Measurements from ENCODE around the gene EIF2A. TPM values are rescaled to one million over a fixed set of nuclear protein-coding genes. Genes with fewer than 3 reads are reported as not detected.

EIF2A gene
- total and polyA plus RNA-seq, 2 donors (not counting 1 experiment from before 2014, with no cell fraction given), result 128 to 167 TPM

DNA sequence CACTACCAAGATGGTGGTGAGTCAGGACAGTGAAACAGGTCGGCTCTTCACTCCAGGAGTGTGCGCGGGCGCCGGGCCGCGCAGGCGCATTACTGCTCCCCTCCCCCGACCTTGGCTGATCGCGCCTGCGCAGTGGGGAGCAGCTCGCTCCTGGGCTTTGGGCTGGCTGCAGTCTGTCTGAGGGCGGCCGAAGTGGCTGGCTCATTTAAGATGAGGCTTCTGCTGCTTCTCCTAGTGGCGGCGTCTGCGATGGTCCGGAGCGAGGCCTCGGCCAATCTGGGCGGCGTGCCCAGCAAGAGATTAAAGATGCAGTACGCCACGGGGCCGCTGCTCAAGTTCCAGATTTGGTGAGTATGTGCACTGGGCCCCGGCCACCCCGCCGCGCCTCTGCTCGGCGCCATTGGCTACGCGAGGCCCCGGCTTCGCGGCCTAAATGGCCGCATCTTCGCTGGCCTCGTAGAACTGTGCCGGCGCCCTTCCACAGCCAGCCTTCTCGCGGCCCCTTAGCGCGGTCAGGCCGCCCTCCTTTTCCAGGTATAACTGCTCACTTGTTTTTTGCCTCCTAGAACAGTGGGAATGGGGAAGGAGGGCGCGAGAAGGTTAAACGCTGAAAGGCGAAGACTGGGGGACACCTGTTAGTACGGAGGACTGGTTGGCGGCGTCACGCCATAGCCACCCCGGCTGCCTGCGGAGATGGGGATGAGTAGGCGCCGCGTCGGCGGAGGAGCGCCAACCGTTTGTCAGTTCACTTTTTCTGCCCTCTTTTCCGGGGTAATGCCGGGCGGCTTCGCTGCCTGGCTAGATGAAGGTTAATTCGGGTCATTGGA lies 56.8 kb downstream of the EIF2A start, which contains the start of gene SELENOT:
TSS of gene SELENOT (plus strand) at position 169 of the 827 bp plus-strand sequence. CDS start at position 211, 42 bp downstream.
- DNase-seq (ENCODE audit: low read depth in 2 of 2), result peak; percentile 93 to 97
- H3K4me2 ChIP-seq (ENCODE audit: extremely low read depth, insufficient read depth, low read length), result peak within 1 kb of the TSS; percentile 96
- H2AFZ ChIP-seq (ENCODE audit: low read length), result peak within 1 kb of the TSS; percentile 95
- H3K27me3 ChIP-seq (ENCODE audit: control insufficient read depth, insufficient read depth, low read length), result no peaks in the 10 kb centered on the region
- peak within 1 kb of the TSS; percentile 92 for H3K9ac ChIP-seq (ENCODE audit: insufficient read depth, low read length)
- peaks cover 8% of the 10 kb centered on the region for H3K4me1 ChIP-seq (ENCODE audit: control insufficient read depth, extremely low read depth, insufficient read depth, low read length)
- peaks cover 56% of the 10 kb centered on the region for H3K79me2 ChIP-seq (ENCODE audit: control insufficient read depth, insufficient read depth, low read length)
- H3K9me3 ChIP-seq (ENCODE audit: control insufficient read depth, insufficient read depth, low read depth, low read length), result no peaks in the 10 kb centered on the region
- H4K20me1 ChIP-seq (ENCODE audit: control insufficient read depth, extremely low read depth, insufficient read depth, low read length), result no peaks in the 10 kb centered on the region
- peaks cover 1% of the 10 kb centered on the region for H3K36me3 ChIP-seq (ENCODE audit: control insufficient read depth, insufficient read depth, low read length)
- peak within 1 kb of the TSS; percentile 94 for H3K27ac ChIP-seq (ENCODE audit: insufficient read depth, low read length)
- TF ChIP-seq EZH2 (IDR thresholded peaks at IDR 0.05; ENCODE audit: low read length, missing control alignments), result no peak
- TF ChIP-seq, protein P1, sequence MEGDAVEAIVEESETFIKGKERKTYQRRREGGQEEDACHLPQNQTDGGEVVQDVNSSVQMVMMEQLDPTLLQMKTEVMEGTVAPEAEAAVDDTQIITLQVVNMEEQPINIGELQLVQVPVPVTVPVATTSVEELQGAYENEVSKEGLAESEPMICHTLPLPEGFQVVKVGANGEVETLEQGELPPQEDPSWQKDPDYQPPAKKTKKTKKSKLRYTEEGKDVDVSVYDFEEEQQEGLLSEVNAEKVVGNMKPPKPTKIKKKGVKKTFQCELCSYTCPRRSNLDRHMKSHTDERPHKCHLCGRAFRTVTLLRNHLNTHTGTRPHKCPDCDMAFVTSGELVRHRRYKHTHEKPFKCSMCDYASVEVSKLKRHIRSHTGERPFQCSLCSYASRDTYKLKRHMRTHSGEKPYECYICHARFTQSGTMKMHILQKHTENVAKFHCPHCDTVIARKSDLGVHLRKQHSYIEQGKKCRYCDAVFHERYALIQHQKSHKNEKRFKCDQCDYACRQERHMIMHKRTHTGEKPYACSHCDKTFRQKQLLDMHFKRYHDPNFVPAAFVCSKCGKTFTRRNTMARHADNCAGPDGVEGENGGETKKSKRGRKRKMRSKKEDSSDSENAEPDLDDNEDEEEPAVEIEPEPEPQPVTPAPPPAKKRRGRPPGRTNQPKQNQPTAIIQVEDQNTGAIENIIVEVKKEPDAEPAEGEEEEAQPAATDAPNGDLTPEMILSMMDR (conservative IDR thresholded peaks at IDR 0.05 in 1 of 2, IDR thresholded peaks at IDR 0.05 in 1 of 2; ENCODE audit: low read depth in 1 of 2, low read length in 2 of 2), result peak; percentile 16 to 29
- H3K4me3 ChIP-seq (replicated peaks in 1 of 4; ENCODE audit: control extremely low read depth in 1 of 4, insufficient read depth in 1 of 4, low read depth in 3 of 4, low read length in 4 of 4), result peak within 1 kb of the TSS; percentile 59 to 98 (median 82)

GRCh38 chr3:150603980-150604319 lies 57.4 kb downstream of the EIF2A start:
- Histone ChIP-seq H3K27ac (ENCODE audit: insufficient read depth, low read length) (peak overlapping the region; percentile 94), H3K9me3 (ENCODE audit: control insufficient read depth, insufficient read depth, low read depth, low read length) (no peaks in the 10 kb centered on the region), H3K4me2 (ENCODE audit: extremely low read depth, insufficient read depth, low read length) (peak overlapping the region; percentile 96), H3K79me2 (ENCODE audit: control insufficient read depth, insufficient read depth, low read length) (peaks cover 62% of the 10 kb centered on the region), H4K20me1 (ENCODE audit: control insufficient read depth, extremely low read depth, insufficient read depth, low read length) (no peaks in the 10 kb centered on the region), H3K36me3 (ENCODE audit: control insufficient read depth, insufficient read depth, low read length) (peaks cover 1% of the 10 kb centered on the region), H2AFZ (ENCODE audit: low read length) (peak overlapping the region; percentile 76), H3K4me3 (replicated peaks in 1 of 4; ENCODE audit: control extremely low read depth in 1 of 4, insufficient read depth in 1 of 4, low read depth in 3 of 4, low read length in 4 of 4) (peak overlapping the region; percentile 59 to 98 (median 82)), H3K9ac (ENCODE audit: insufficient read depth, low read length) (peak overlapping the region; percentile 92), H3K27me3 (ENCODE audit: control insufficient read depth, insufficient read depth, low read length) (no peaks in the 10 kb centered on the region), H3K4me1 (ENCODE audit: control insufficient read depth, extremely low read depth, insufficient read depth, low read length) (peaks cover 8% of the 10 kb centered on the region)
- TF ChIP-seq EZH2 (IDR thresholded peaks at IDR 0.05; ENCODE audit: low read length, missing control alignments), result no peak
- TF ChIP-seq, protein P1 (conservative IDR thresholded peaks at IDR 0.05 in 1 of 2, IDR thresholded peaks at IDR 0.05 in 1 of 2; ENCODE audit: low read depth in 1 of 2, low read length in 2 of 2), result no peak
- peak in 1 of 2 donors; percentile 19 for DNase-seq (ENCODE audit: low read depth in 2 of 2)

GRCh38 chr3:150605998-150606641 lies 59.5 kb downstream of the EIF2A start:
- peaks cover 3% of the 10 kb centered on the region for H3K4me1 ChIP-seq (ENCODE audit: control insufficient read depth, extremely low read depth, insufficient read depth, low read length)
- H3K79me2 ChIP-seq (ENCODE audit: control insufficient read depth, insufficient read depth, low read length), result peaks cover 80% of the 10 kb centered on the region
- peaks cover 1% of the 10 kb centered on the region for H3K36me3 ChIP-seq (ENCODE audit: control insufficient read depth, insufficient read depth, low read length)
- H3K9me3 ChIP-seq (ENCODE audit: control insufficient read depth, insufficient read depth, low read depth, low read length), result no peaks in the 10 kb centered on the region
- H3K4me3 ChIP-seq (replicated peaks in 1 of 4; ENCODE audit: control extremely low read depth in 1 of 4, insufficient read depth in 1 of 4, low read depth in 3 of 4, low read length in 4 of 4), result no peak overlapping the region
- no peak overlapping the region for H3K9ac ChIP-seq (ENCODE audit: insufficient read depth, low read length)
- DNase-seq (ENCODE audit: low read depth in 2 of 2), result no peak
- TF ChIP-seq EZH2 (IDR thresholded peaks at IDR 0.05; ENCODE audit: low read length, missing control alignments), result no peak
- TF ChIP-seq, protein P1 (conservative IDR thresholded peaks at IDR 0.05 in 1 of 2, IDR thresholded peaks at IDR 0.05 in 1 of 2; ENCODE audit: low read depth in 1 of 2, low read length in 2 of 2), result no peak
- peaks cover 1% of the 10 kb centered on the region for H4K20me1 ChIP-seq (ENCODE audit: control insufficient read depth, extremely low read depth, insufficient read depth, low read length)
- H2AFZ ChIP-seq (ENCODE audit: low read length), result no peak overlapping the region
- H3K4me2 ChIP-seq (ENCODE audit: extremely low read depth, insufficient read depth, low read length), result no peak overlapping the region
- H3K27me3 ChIP-seq (ENCODE audit: control insufficient read depth, insufficient read depth, low read length), result no peaks in the 10 kb centered on the region
- H3K27ac ChIP-seq (ENCODE audit: insufficient read depth, low read length), result no peak overlapping the region
